LNCaP clone FGC (cell line): ENCODE results near the gene IDH2.

Source experiments
- DNase-seq: peaks from one replicate; pipeline ENCODE4 v3.0.0-alpha.2; 2011; ENCODE audit warnings: low read depth
- H3K4me3 ChIP-seq: 2 replicates; pipeline ENCODE4 v1.5.1; 2011; ENCODE audit warnings: mild to moderate bottlenecking, low read depth, low read length, control low read depth
- CTCF ChIP-seq: IDR thresholded peaks from 2 replicates; pipeline ENCODE4 v1.5.1; 2012; ENCODE audit warnings: mild to moderate bottlenecking; ENCODE audit not compliant: control insufficient read depth, insufficient read depth; ENCODE audit errors: extremely low read depth

The IDH2 gene

DNA sequence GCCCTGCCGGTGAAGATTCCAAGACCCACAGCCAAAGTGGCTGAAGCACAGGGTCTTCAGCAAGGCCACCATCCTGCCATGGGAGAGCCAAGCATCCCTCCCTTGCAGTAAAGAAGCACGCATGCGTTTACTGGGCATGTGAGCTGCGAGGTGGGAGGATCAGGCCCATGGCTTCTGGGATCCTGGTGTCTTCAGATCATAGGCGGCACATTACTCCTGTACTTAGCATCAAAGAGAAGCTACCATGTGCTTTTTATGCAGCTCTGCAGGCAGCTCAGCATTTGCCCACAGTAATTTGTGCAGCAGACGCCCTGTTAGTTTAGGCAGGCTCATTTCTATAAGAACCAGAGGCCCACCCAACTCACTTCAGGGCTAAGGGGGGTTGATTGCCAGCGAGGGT lies 45.7 kb downstream of the IDH2 start:
- DNase-seq: no peak
- H3K4me3 ChIP-seq: no peak overlapping the region
- no peak for TF ChIP-seq CTCF

DNA sequence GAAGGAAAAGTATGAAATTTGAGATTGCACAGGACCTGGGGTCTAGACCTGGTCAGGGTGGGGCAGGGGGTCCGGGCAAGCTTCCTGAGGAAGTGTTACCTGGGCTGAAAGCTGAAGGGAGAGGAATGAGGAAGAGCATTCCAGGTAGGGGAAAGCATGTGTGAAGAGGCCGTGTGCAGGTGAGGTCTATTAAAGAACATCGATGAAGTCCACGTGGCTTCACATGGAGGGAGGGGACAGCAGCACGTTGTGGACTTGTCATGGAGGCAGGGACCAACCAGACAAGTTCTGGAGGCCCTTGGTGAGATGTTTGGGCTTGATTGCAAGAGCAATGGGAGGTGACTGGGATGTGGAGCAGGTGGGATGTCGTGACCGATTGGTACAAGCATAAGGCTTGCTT lies 47.1 kb downstream of the IDH2 start:
- DNase-seq: no peak
- H3K4me3 ChIP-seq: no peak overlapping the region
- no peak for TF ChIP-seq CTCF

GRCh38 chr15:90054618-90055097 lies 47.6 kb downstream of the IDH2 start:
- no peak overlapping the region for H3K4me3 ChIP-seq
- DNase-seq: no peak
- no peak for TF ChIP-seq CTCF

DNA sequence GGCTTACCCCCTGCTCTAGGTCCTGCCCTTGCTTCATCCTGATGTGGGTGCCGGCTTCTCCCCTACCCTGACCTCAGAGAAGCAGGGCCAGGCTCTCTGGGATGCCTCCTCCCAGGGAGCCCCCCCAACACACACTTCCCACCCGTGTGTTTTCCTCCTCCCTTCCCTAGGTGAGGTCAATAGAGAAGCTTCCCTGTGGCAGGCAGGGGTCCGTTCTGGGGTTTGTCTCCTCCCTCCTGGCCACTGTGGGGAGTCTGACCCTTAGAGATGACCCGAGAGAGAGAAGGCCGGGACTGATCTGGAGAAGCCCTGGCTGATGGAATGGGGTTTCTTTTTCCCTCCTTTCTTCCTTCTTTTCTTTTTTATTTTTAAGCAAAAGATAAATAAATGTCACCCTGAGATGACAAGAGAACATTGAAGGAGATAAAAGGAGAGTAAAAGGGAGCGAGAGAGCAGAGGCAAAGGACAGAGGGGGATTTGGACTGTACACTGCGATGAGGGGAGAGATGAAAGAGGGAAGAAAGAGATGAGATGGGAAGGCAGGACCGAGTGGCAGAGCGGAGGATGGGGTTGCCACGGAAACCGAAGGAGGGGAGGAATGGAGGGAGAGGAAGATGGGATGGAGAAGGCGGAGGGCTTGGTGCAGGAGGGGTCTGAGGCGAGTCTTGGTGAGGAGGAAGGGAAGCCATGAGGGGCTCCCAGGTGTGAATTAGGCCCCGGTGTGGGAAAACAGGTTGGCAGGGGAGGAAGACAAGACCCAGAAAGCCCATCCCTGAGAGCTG lies 48.4 kb downstream of the IDH2 start:
- TF ChIP-seq CTCF: no peak
- DNase-seq: no peak
- no peak overlapping the region for H3K4me3 ChIP-seq

DNA sequence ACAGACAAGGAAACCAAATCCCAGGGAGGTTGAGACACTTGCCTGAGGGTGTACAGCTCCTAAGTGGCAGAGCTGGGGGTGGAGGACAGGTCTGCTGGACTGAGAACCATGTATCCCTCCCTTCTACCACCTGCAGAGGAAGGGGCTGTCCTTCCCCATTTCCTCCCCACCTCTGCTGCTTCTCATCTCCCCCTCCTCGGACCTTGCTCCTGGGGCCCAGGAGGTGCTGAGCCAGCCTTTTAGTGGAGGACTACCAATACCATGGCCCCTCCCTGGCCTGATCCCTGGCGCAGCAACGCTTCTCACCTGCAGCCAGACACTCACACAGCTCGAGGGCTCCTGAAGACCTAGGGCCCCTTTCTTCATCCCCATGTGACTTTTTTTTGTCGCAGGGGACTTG lies 50.4 kb downstream of the IDH2 start:
- no peak for DNase-seq
- no peak overlapping the region for H3K4me3 ChIP-seq
- no peak for TF ChIP-seq CTCF

GRCh38 chr15:90049666-90050604 lies 52.3 kb downstream of the IDH2 start:
- no peak overlapping the region for H3K4me3 ChIP-seq
- DNase-seq: no peak
- no peak for TF ChIP-seq CTCF
